Right lobe of liver (tissue), 6 donors: ENCODE data around the gene PFAS. TPM values are rescaled to one million over a fixed set of nuclear protein-coding genes. Genes with fewer than 3 reads are reported as not detected.
"Not testable (repeated sequence)": the region's sequence is repeated elsewhere in the genome, so short reads cannot be mapped to it uniquely, and the experiment has no call there.

Experiments
- ATAC-seq, 4 donors: fragments of 200-7000 bp; cut with Tn5 transposase; one replicate each; pipeline ENCODE4 v1.9.1; 2020; ENCODE audit warnings: mild to moderate bottlenecking in 4 of 4, moderate library complexity in 4 of 4
- DNase-seq, 3 donors: peaks; one replicate each; pipeline ENCODE4 v3.0.0-alpha.2; 2020
- H3K27ac ChIP-seq, 3 donors: fragments of 200-600 bp; one replicate each; pipeline ENCODE4 v1.8.0; 2022
- H3K27me3 ChIP-seq, 2 donors: fragments of 200-600 bp; one replicate each; pipeline ENCODE4 v1.8.0; 2022
- H3K36me3 ChIP-seq, 4 donors: fragments of 200-600 bp; sonication (generic) in 1 of 4; one replicate each; pipeline versions ENCODE4 v1.5.1 to v1.8.0; 2017 to 2022; ENCODE audit warnings: control low read depth in 1 of 4
- H3K4me1 ChIP-seq, 4 donors: fragments of 200-600 bp; sonication (generic) in 1 of 4; one replicate each; pipeline versions ENCODE4 v1.5.1 to v1.8.0; 2017 to 2022; ENCODE audit warnings: control low read depth in 1 of 4
- H3K4me3 ChIP-seq, 3 donors: fragments of 200-600 bp; one replicate each; pipeline ENCODE4 v1.8.0; 2022
- H3K9me3 ChIP-seq, 4 donors: fragments of 200-600 bp; sonication (generic) in 1 of 4; one replicate each; pipeline versions ENCODE4 v1.5.1 to v1.8.0; 2017 to 2022; ENCODE audit warnings: control low read depth in 1 of 4
- POLR2A ChIP-seq: fragments of 450-650 bp; IDR thresholded peaks from one replicate; pipeline ENCODE4 v1.6.1; 2017; ENCODE audit warnings: antibody characterized with exemption, mild to moderate bottlenecking
- WGBS: methylation state at CpG from one replicate; pipeline ENCODE4 v1.1.6; 2018; ENCODE audit warnings: low coverage, low lambda C conversion rate; ENCODE audit not compliant: insufficient coverage; ENCODE audit errors: missing lambda C conversion rate; 5-methylcytosine and 5-hydroxymethylcytosine counted together
- intact Hi-C, 2 donors: fragments of 100-400 bp; cut with DNase I; formaldehyde crosslinking; loops; one replicate each; pipeline versions ENCODE4 v1.11.2 to v1.14.1; 2022
- total RNA-seq, 6 experiments: library from RNA; depleted of rRNA in 2 of 6; stranded (reverse); fragments of >200 nt in 2 of 6; fragmentation: NEBNext Ultra II Directional in 3 of 6; extraction: Animal tissue kit (Norgen Biotek cat#: 25700) in 3 of 6; gene quantifications; one replicate each; pipeline versions ENCODE4 v1.1.0 to v1.2.4, GENCODE V29; 2016 to 2023
- TF ChIP-seq, protein P1 (sequence below), 4 donors: fragments of 200-600 bp in 3 of 4; fragments of 450-650 bp in 1 of 4; IDR thresholded peaks; one replicate each; pipeline versions ENCODE4 v1.5.1 to v1.8.0; 2016 to 2022; ENCODE audit warnings: antibody characterized with exemption in 4 of 4, mild to moderate bottlenecking in 2 of 4
- donor health status: DM: no; HTN: yes; CAD: no.
- donor health status: DM: no; HTN: no; CAD: no.
- donor health status: DM: no; HTN: no; CAD: no.
- donor health status: DM: no; HTN: yes; CAD: no.
- donor health status: DM: no; HTN: yes; CAD: no.

The PFAS gene
- total RNA-seq, 6 experiments from 2014 or later = 10.0 to 21.0 (median 15.6) TPM

DNA sequence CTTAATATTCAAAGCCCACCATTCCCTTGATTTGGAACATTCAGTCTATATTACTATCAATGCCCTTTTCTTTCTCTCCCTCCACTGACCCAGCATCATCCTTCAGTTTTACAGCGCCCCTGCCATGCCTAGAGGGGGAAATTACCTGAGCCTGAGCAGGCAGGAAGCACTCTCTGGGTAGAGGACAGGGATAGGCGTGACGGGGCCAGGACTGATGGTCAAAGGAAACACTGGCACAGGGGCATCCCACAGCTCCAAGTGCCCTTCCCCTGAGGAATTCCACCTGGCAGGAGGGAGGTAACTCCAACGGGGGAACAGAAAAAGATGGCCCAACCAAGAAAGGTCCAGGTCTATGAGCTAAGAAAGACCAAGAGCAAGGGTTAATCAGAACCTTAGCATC, 11.2 kb upstream of the PFAS start:
- no peak for DNase-seq
- H3K27me3 ChIP-seq = no peaks in the 10 kb centered on the region
- H3K27ac ChIP-seq = peak overlapping the region; percentile 22 to 70 (median 57)
- peaks cover 0 to 41% (median 21%) of the 10 kb centered on the region in 4 donors for H3K36me3 ChIP-seq
- H3K4me1 ChIP-seq = peaks cover 0 to 15% (median 3%) of the 10 kb centered on the region in 4 donors
- ATAC-seq = peak in 3 of 4 donors; percentile 6 to 20 (median 6)
- 77% methylated on average over 3 of the region's 4 CpGs for WGBS
- no peak for TF ChIP-seq POLR2A
- TF ChIP-seq, protein P1, sequence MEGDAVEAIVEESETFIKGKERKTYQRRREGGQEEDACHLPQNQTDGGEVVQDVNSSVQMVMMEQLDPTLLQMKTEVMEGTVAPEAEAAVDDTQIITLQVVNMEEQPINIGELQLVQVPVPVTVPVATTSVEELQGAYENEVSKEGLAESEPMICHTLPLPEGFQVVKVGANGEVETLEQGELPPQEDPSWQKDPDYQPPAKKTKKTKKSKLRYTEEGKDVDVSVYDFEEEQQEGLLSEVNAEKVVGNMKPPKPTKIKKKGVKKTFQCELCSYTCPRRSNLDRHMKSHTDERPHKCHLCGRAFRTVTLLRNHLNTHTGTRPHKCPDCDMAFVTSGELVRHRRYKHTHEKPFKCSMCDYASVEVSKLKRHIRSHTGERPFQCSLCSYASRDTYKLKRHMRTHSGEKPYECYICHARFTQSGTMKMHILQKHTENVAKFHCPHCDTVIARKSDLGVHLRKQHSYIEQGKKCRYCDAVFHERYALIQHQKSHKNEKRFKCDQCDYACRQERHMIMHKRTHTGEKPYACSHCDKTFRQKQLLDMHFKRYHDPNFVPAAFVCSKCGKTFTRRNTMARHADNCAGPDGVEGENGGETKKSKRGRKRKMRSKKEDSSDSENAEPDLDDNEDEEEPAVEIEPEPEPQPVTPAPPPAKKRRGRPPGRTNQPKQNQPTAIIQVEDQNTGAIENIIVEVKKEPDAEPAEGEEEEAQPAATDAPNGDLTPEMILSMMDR (IDR thresholded peaks at IDR 0.05) = no peak
- H3K9me3 ChIP-seq = no peaks in the 10 kb centered on the region
- intact Hi-C loops = no loop called here
- no peak overlapping the region for H3K4me3 ChIP-seq

DNA sequence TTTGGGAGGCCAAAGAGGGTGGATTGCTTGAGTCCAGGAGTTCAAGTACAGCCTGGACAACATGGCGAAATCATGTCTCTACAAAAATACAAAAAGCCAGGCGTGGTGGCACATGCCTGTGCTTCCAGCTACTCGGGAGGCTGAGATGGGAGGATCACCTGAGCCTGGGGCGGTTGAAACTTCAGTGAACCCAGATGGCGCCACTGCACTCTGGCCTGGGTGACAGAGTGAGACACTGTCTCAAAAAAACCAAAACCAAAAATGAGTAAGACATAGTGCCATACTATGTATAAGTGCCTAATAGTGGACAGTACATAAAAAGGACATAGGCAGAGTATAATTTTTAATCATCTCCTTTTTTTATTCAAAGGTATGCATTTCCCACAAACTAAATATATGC, 5.3 kb upstream of the PFAS start:
- no peak for TF ChIP-seq POLR2A
- TF ChIP-seq, protein P1 (IDR thresholded peaks at IDR 0.05) = no peak
- Histone ChIP-seq H3K36me3 (peaks cover 0 to 8% (median 3%) of the 10 kb centered on the region in 4 donors), H3K4me3 (no peak overlapping the region), H3K27ac (no peak overlapping the region), H3K4me1 (no peaks in the 10 kb centered on the region), H3K9me3 (no peaks in the 10 kb centered on the region), H3K27me3 (no peaks in the 10 kb centered on the region)
- DNase-seq (no peak), ATAC-seq (no peak)
- 91% methylated on average over 4 of the region's 5 CpGs for WGBS
- intact Hi-C loops = no loop called here

- peaks cover 0 to 7% (median 3%) of the 10 kb centered on the region in 4 donors for H3K36me3 ChIP-seq
- no peak overlapping the region for H3K27ac ChIP-seq
- TF ChIP-seq POLR2A = no peak
- TF ChIP-seq, protein P1 (IDR thresholded peaks at IDR 0.05) = no peak
- DNase-seq (no peak), ATAC-seq (no peak)
- no peaks in the 10 kb centered on the region for H3K9me3 ChIP-seq
- H3K4me3 ChIP-seq = no peak overlapping the region
- no peaks in the 10 kb centered on the region for H3K27me3 ChIP-seq
- WGBS = 97% methylated on average over 8 of the region's 8 CpGs
- H3K4me1 ChIP-seq = peaks cover 0 to 3% (median 0%) of the 10 kb centered on the region in 4 donors
- intact Hi-C loops = no loop called here
Observed at GRCh38 chr17:8244768-8245167, 4.3 kb upstream of the PFAS start.

DNA sequence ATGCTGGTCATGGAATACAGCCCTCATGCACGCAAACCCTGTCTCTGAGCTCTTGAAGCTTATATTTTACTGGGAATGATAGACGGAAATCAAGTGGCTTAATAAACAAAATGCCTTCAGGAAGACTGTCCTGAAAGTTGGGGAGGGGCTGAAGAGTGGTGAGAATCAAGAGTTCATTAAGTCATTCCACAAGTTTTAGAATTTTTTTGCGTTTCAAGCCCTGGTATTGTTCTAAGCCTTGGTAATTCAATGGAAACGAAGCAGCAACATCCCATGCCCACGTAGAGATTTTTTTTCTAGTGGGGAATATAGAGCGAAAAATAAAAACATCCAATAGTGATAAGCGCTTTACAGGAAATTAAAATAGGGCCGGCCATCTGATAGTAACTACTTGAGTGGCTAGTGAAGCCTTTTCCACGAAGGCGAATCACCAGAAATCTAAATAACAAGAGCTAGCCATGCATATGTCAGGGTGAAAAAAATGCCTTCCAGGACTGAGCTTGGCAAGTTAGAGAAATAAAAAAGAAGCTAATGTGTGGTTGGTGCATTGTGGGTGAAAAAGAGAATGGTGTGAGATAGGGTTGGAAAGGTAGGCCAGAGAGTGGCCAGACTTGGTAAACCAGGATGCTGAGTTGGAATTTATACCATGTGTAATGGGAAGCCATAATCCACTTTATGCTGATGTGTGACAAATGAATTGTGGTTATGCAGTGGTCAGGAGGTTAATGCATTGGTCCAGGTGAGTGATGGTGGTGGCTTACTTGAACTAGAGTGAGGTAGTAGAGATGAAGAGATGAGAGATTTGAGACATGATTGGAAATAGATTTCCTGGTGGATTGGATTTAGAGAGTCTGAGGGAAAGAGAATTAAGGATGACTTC, 772 bp downstream of the PFAS start:
- Histone ChIP-seq H3K4me3 (peak overlapping the region; percentile 78 to 91 (median 90)), H3K36me3 (peaks cover 0 to 3% (median under 1%) of the 10 kb centered on the region in 4 donors), H3K9me3 (no peaks in the 10 kb centered on the region), H3K27ac (peak overlapping the region; percentile 94 to 99 (median 97)), H3K4me1 (peaks cover 0 to 6% (median 0%) of the 10 kb centered on the region in 4 donors), H3K27me3 (no peaks in the 10 kb centered on the region)
- intact Hi-C loops = loop anchor here in 1 of 2 donors (5.0 kb wide), 1 partner anchor 52 kb away; no protein-coding TSS in a partner anchor
- no peak for ATAC-seq
- TF ChIP-seq POLR2A = no peak
- TF ChIP-seq, protein P1 (IDR thresholded peaks at IDR 0.05) = no peak
- WGBS = 18% methylated on average over 10 of the region's 10 CpGs
- no peak for DNase-seq

DNA sequence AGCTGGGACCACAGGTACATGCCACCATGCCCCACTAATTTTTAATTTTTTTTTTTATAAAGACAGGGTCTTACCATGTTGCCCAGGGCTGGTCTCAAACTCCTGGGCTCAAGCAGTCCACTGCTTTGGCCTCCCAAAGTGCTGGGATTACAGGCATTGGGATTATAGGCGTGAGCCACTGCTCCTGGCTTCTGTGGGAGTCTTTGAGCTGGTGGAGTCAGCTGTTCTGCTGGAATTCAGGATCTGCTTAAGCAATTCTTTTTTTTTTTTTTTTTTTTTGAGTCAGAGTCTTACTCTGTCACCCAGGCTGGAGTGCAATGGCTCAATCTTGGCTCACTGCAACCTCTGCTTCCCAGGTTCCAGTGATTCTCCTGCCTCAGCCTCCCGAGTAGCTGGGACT, 2.3 kb downstream of the PFAS start:
- H3K36me3 ChIP-seq = peaks cover 0 to 17% (median under 1%) of the 10 kb centered on the region in 4 donors
- not testable (repeated sequence) for ATAC-seq, H3K9me3 ChIP-seq, H3K4me3 ChIP-seq, H3K27me3 ChIP-seq, DNase-seq, H3K27ac ChIP-seq, H3K4me1 ChIP-seq
- 100% methylated on average over 1 of the region's 2 CpGs for WGBS
- intact Hi-C loops = loop anchor here in 1 of 2 donors (5.0 kb wide), 1 partner anchor 51 kb away; no protein-coding TSS in a partner anchor
